Skin epidermis (tissue), 12 donors: ENCODE measurements around the gene RNF212B.
A peak's percentile ranks its signal among the peaks of the same experiment; 100 is the strongest.
"Not testable (repeated sequence)": the region's sequence is repeated elsewhere in the genome, so short reads cannot be mapped to it uniquely, and the experiment has no call there.

ENCODE experiments used
- H3K27ac ChIP-seq, 21 experiments: fragments of 200-600 bp; sonication (generic) in 11 of 21; one replicate each; pipeline ENCODE4 v1.5.0; 2020; ENCODE audit warnings: mild to moderate bottlenecking in 3 of 21, inconsistent platforms in 2 of 21, moderate library complexity in 2 of 21
- H3K4me3 ChIP-seq, 7 experiments: fragments of 200-600 bp; sonication (generic) in 2 of 7; one replicate each; pipeline ENCODE4 v1.5.0; 2020; ENCODE audit warnings: inconsistent platforms in 2 of 7, mild to moderate bottlenecking in 2 of 7, moderate library complexity in 1 of 7

The RNF212B gene

DNA sequence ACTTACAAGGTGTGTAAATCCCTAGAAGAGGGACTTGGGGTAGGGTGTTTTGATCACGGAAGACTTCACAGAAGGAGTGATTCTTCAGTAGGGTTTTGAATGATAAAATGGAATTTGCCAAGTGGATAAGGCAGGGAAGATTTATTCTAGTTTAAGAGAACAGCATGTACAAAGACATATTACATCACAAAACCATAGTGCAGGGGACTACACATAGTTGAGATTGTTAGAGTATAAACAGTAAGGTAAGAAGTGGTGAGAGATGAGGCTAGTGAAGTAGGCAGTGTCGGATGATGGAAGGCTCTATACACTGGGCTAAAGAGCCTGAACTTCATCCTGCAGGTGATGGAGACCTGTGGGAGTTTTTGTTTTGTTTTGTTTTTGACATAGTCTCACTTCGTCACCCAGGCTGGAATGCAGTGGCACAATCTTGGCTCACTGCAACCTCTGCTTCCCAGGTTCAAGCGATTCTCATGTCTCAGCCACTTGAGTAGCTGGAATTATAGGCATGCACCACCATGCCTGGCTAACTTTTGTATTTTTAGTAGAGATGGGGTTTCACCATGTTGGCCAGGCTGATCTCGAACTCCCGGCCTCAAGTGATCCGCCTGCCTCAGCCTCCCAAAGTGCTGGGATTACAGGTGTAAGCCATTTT lies 3.5 kb downstream of the RNF212B start:
- not testable (repeated sequence) for H3K27ac ChIP-seq, H3K4me3 ChIP-seq

DNA sequence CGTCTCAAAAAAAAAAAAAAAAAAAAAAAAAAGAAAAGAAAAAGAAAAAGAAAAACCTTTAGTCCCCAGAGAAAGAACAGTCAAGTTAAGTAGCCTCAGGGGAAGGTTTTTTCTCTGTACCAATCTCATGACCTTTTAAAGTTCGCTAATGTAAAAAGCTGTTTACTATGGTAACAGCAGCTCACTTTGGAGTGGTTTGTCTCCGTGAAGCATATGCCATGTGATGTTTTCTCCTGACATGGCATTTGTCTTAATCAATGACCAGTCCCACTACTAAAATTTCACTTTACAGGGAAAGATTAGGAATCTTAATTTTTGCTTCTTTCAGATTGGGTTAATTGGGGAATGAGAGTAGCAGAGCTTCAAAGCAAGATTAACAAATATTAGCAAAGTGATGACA lies 4.3 kb downstream of the RNF212B start:
- no peak overlapping the region for H3K27ac ChIP-seq
- H3K4me3 ChIP-seq = no peak overlapping the region

DNA sequence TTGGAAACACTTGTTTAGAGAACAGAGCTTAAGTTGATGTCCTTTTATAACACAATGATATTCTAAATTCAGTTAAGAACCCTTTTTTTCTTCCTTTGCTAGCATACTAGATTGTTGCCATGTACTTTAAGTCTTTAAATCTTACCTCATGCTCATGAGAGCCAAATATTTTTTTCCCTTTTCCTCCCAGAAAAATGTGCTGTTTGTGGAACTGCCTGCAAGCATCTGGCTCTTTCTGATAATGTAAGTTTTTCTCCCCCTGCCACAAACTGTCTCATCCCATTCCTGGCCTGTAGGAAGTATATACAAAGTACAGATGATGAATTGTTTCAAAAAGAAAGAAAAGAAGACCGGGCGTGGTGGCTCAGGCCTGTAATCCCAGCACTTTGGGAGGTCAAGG lies 5.3 kb downstream of the RNF212B start:
- no peak overlapping the region for H3K27ac ChIP-seq
- no peak overlapping the region for H3K4me3 ChIP-seq

DNA sequence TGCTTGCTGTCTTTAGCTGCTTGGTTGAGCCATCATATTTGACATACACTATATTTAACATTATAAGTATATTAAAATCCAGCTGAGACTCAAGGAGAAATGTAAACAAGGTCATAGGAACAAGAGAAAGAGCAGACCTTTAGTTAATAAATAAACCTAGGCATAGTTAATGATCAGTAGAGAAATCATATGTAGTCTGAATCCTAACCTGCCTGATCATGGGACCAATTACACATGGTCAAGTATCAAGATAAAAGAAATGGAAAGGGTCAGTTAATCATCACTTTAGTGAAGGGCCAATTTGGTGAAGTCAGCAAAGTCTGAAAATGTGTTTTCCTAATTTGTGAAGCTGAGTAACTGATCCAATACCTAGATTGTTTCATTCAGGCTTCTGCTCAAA lies 7.5 kb downstream of the RNF212B start:
- Histone ChIP-seq H3K27ac (no peak overlapping the region), H3K4me3 (no peak overlapping the region)

DNA sequence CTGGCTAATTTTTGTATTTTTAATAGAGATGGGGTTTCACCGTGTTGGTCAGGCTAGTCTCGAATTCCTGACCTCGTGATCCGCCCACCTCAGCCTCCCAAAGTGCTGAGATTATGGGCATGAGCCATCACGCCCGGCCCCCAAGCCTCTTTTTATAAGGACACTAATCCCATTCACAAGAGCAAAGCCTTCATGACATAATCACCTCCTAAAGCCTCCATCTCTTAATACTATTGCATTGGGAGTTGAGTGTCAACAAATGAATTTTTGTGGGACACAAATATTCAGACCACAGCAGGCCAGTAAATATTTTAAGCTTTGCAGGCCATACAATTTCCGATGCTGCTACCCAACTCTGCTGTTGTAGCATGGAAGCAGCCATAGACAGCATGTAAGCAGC lies 10.9 kb downstream of the RNF212B start:
- Histone ChIP-seq H3K27ac (no peak overlapping the region), H3K4me3 (no peak overlapping the region)

DNA sequence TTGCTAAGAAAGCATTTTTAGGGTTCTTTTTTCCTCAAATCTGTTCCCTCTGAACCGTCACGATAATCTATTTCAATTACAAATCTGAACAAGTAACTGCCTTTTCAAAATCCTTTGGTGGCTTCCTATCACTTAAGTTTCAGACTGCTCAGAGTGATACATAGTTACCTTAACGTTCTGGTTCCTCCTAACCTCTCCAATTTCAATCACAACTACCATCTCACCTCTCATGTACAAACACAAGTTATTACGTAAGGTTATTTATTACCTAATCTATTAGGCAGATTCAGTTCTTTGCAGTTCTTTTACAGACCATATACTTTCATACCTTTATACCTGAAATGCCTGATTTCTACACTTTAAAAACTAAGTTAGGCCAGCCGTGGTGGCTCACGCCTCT lies 12.1 kb downstream of the RNF212B start:
- Histone ChIP-seq H3K4me3 (no peak overlapping the region), H3K27ac (no peak overlapping the region)

DNA sequence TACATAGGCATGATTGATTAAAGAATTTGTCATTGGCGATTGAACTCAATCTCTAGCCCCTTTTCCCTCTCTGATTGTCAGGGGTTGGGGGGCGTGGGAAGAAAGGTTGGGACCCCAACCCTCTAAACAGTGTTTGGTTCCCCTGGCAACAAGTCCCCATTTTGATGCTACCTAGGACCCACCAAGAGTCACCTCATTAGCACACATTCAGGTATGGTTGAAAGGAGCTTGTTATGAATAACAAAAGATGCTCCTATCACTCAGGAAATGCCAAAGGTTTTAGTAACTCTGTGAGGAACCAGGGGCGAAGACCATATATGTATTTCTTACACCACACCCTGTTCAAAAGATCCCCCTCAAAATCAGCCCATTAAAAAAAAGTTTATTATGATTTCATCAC lies 14.3 kb downstream of the RNF212B start:
- no peak overlapping the region for H3K27ac ChIP-seq
- H3K4me3 ChIP-seq = no peak overlapping the region

DNA sequence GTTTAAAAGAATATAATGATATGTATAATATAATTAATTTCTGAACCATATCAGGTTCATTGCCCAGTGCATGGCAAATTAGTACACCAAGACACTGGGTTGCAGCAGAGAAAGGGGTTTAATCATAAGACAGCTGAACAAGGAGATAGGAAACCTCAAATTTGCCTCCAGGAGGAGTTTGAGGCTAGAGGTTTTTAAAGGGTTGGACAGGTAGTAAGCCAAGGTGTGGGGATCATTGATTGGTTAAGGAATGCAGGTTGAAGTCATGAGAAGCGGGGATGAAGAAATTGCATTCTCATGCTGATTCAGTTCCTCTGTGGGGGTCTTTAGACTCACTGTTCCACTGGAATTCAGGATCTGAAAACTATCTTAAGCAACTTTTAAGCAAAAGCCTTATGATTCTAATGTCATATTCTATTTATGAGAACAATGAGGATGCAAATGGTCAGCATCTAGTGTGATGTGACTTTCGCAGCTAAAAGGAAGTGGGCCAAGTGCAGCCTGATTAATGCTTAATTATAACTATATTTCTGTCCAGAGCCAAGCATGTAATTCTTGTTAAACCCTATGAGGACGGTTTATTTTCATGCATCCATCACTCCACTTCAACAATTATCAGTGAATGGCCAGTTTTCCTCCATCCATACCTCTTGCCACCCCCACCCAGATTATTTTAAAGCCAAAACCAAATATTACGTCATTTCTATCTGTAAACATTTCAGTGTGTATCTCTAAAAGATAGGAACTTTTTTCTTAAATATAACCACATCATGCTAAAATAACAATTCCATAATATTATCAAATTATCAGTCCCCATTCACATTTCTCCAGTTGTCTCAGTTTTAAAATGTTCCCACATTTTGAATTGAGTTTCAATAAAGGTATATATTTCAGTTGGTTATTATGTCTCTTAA lies 14.9 kb downstream of the RNF212B start:
- no peak overlapping the region for H3K27ac ChIP-seq
- H3K4me3 ChIP-seq = no peak overlapping the region

DNA sequence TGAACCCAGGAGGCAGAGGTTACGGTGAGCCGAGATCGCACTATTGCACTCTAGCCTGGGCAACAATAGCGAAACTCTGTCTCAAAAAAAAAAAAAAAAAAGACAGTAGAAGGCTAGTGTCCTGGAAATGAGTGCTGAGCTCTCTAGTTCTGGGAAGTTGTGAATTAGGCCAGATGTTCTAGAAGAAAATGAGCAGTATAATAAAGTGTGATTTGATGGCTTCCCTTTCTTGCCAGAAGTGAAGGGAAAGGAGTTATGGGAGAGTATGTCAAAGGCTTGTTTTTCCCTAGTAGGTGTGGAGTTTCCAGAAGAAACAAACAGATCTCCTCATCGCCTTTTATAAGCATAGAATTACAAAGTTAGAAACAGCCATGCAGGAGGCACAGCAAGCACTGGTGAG lies 20.5 kb downstream of the RNF212B start:
- Histone ChIP-seq H3K4me3 (no peak overlapping the region), H3K27ac (no peak overlapping the region)

DNA sequence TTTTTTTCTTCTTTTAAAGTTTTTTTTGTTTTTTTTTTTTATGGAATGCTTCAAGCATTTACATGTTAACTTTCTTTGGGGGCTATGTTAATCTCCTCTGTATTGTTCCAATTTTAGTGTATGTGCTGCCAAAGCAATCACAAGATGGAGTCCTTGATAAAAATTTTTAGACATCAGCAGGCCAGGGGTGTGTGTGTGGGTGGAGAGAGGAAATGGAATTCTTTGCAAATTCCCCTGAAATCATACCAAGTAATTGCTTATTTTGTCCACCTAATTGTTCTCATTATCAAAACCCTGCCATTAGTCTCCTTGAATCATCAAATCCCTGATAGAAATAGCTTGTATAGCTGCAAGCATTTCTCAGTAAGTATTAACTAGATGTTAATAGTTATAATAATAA lies 21.7 kb downstream of the RNF212B start:
- Histone ChIP-seq H3K4me3 (no peak overlapping the region), H3K27ac (no peak overlapping the region)

DNA sequence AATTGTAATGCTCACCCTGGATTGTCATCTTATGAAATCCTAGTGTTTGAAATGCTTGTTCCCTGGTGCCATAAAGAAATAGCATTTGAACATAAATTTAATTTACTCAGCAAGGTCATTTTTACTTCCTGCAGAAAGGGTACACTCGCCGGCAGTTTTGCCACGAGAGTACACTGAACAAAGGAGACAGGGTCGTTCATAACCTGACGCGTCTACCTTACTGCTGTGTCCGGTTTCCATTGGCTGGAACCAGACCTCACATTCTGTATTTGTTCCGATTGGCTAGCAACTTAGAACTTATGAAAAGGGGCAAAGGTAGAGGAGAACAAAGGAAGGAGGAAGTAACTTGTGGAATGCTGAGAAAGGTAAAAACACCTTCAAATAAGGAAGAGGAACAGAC lies 23.1 kb downstream of the RNF212B start:
- not testable (repeated sequence) for H3K4me3 ChIP-seq, H3K27ac ChIP-seq

DNA sequence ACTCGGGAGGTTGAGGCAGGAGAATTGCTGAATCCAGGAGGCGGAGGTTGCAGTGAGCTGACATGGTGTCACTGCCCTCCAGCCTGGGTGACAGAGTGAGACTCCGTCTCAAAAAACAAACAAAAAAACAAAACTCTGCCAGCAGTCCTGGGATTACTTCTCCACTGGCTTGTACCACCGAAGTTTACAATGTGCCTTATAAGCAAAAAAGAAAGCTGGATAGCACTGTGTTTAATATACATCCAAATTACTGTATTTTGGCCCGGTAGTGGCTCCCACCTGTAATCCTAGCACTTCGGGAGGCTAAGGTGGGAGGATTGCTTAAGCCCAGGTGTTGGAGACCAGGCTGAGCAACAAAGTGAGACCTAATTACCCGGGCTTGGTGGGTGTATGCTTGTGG lies 31.5 kb downstream of the RNF212B start:
- Histone ChIP-seq H3K27ac (no peak overlapping the region), H3K4me3 (no peak overlapping the region)

DNA sequence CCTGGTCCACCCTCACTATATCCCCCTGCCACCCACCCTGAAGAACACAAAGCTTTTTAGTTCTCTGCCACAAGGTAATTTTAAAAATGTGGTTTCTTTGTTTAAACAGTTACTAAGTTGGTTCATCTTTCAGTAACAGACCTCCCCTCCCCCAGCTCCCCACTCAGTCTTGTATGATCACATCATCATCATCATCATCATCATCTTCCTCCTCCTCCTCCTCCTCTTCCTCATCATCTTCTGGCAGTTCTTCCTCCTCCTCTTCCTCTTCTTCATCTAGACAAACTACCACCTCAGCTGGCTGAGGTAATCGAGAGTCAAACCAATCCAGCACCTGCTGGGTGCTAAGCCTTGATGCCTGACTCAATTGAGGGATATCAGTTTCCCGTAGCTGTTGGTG lies 37.7 kb downstream of the RNF212B start:
- no peak overlapping the region for H3K4me3 ChIP-seq
- H3K27ac ChIP-seq = no peak overlapping the region

DNA sequence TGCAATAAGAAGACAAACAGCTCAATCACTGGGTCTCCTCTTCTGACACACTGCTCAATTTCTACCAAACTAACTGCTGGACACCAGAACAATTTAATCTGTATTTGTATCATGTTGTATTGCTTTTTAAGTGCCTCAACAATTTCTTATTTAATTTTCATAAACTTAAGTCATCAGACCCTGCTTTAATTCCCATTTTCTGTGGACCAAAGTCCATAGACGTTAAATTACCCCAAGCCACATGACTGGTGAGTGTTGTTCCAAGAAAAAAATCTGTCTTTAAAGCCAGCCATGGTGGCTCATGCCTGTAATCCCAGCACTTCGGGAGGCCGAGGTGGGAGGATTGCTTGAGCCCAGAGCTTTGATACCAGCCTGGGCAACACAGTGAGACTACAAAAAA lies 39.5 kb downstream of the RNF212B start:
- Histone ChIP-seq H3K4me3 (no peak overlapping the region), H3K27ac (no peak overlapping the region)

DNA sequence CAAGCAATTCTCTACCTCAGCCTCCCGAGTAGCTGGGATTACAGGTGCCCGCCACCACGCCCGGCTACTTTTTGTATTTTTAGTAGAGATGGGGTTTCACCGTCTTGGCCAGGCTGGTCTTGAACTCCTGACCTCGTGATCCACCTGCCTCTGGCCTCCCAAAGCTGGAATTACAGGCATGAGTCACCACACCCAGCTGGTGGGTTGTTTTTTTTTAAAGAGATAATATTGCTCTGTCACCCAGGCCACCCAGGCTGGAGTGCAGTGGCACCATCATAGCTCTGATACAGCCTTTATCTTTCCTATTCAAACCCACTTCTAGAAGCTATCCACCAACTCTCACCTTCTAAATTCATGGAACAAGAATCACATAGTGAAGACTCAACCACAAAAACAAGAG lies 40.2 kb downstream of the RNF212B start:
- not testable (repeated sequence) for H3K4me3 ChIP-seq, H3K27ac ChIP-seq

DNA sequence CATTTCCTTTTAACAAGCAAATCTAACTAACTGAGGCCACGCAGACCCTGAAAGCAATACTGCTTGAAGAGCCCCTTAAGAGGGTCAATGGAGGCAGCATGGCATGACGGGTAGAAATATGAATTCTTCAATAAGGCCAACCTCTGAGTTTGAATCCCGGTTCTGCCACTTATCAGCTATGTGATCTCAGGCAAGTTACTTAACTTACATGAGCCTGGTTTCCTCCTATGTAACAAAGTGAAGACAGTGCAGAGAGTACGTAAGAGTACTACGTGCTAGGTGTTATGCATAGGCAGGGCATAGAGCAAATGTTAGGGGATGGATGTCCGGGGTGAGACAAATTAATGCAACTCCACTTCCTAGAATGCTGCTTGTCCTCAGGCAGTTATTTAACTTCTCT lies 43.5 kb downstream of the RNF212B start:
- no peak overlapping the region for H3K27ac ChIP-seq

DNA sequence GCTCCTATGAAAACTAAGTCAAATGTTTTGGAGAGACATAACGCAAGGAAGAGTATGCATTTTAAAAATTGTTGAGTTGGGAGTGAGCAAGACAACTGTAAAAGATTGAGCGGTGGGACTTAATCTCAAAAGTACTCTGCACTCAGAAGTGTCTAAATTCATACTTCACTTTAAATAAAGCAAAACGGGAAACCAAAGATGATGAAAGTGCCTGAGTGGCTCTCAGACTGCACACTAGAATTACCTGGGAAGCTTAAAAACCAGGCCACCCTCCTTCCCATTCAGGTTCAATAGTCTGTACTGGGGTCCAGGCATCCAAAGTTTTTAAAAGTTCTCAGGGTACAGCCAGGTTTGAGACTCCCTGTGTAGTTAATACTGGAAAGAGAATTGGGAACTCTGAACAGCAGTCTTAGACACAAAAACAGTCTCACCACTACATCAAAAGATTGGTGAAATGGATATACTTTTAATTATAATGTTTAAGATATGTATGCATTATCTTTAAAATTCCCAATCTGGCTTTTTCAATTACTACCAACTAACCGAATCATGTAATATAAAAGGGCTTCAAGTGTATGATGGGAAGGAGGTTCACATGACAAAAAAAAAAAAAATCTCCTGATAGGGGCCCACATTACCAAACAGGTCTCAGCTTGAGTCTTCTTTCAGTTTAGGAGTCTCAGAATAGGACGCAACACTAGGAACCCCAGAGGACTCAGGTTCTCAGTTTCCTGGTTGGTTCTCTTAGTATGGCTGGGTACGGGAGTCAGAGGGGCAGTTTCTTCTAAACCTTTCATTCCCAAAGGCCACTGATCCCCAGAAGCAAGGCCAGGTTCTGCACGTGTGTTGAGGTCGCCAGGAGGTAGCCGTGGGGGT lies 47.2 kb downstream of the RNF212B start:
- Histone ChIP-seq H3K27ac (peak overlapping the region; percentile 82 to 97 (median 90)), H3K4me3 (peak overlapping the region; percentile 61 to 99 (median 84))

More for the DNA sequence above, 43.5 kb downstream of the RNF212B start:
- H3K4me3 ChIP-seq = no peak overlapping the region

DNA sequence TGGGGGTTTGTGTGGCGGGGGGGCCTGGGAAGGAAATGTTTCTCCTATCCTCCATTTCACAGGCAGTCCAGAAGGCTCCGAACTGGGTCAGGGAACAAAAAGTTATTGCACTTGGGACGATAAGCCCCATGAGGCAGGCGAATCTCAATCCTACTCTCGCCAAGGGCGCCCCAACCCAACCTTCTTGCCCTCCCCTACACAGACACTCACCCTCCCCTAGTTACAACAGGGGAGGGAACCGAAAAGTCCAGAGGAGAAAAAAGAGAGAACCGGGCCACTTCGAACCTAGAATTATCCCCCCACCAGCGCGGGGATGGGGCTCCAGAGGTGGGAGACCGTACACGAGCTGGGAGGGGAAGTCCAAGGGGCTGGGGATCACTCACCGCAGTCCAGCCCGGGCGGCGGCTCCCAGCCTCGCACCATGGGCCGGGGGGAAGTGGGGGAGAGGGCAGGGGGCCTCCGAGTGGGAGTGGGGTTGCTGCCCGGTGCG lies 47.8 kb downstream of the RNF212B start:
- H3K27ac ChIP-seq = peak overlapping the region; percentile 82 to 97 (median 90)
- peak overlapping the region; percentile 61 to 99 (median 84) for H3K4me3 ChIP-seq

DNA sequence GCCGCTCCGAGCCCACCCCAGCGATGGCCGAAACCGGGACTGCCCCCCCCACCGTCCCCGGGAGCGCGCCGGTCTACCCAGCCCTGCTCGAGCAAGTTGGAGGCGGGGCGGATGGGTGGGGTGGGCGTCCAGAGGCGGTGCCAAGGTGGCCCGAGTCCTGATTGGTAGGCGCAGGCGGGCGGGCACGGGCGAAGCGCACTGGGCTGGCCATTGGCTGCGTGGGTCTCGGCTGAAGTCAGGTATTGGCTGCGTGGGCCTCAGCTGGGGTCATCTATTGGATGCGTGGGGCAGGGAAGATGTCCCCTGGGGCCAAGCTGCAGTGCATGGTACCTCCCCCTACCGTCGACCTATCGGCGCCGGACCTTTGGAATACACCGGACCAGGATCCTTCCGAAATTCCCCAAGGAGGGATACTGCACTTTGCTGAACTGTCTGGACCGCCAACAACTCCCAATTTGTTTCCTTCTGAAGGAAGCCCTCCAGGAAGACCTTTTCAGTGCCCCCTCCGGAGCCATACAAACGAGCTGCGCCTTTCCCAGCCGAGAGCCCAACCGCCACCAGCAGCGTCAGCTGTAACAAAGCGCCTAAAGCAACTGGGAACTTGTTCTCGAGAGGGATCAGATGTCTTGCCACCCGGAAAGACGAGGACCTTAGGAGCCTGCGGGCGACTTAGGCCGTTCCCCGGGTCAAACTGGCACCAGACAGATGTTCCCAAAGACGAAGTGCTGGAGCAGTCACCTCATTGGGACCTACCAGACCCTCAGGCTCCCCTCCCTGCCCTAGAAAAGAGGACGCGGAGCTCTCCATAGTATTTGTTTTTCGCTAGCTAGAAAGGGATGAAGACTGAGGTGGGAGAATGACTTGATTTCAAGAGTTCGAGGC lies 48.5 kb downstream of the RNF212B start, which contains the start of gene HOMEZ:
TSS of gene HOMEZ (minus strand) at position 113 of the 882 bp plus-strand sequence. CDS start 180 bp downstream, outside the sequence.
- Histone ChIP-seq H3K27ac (peak within 1 kb of the TSS; percentile 82 to 97 (median 90)), H3K4me3 (peak within 1 kb of the TSS; percentile 61 to 99 (median 84))
